Activated CD4-positive, alpha-beta T cell treated with anti-CD3 and anti-CD28 coated beads for 1 hour (primary cell): Measurements from ENCODE around the gene CELF5.

Experiments
- DNase-seq: peaks from one replicate; pipeline ENCODE4 v3.0.0-alpha.2; 2020

Gene CELF5

GRCh38 chr19:3224346-3225168 lies at the start of gene CELF5:
Gene CELF5 (plus strand): TSS chr19:3224661. CDS start chr19:3224740, 79 bp downstream.
- peak; percentile 39 for DNase-seq

- no peak for DNase-seq
These were observed 48.4 kb upstream of the CELF5 start for GRCh38 chr19:3175781-3176714.

- DNase-seq = peak; percentile 62
These were observed 47.6 kb upstream of the CELF5 start for GRCh38 chr19:3176715-3177501.

- peak; percentile 43 for DNase-seq
These were observed 46.0 kb upstream of the CELF5 start, which contains the start of gene S1PR4 for GRCh38 chr19:3178377-3178972. Gene S1PR4 (plus strand): TSS chr19:3178769. CDS start chr19:3178793, 24 bp downstream.

- no peak for DNase-seq
These were observed 45.3 kb upstream of the CELF5 start for GRCh38 chr19:3178973-3179738.

GRCh38 chr19:3179739-3180293 lies 44.6 kb upstream of the CELF5 start:
- no peak for DNase-seq

GRCh38 chr19:3183721-3184641 lies 40.5 kb upstream of the CELF5 start:
- no peak for DNase-seq

- DNase-seq = peak; percentile 57
These were observed 39.5 kb upstream of the CELF5 start for GRCh38 chr19:3184847-3185460.

GRCh38 chr19:3185461-3186159 lies 38.9 kb upstream of the CELF5 start, which contains the start of gene NCLN:
Gene NCLN (plus strand): TSS chr19:3185930. CDS start chr19:3186031, 101 bp downstream.
- DNase-seq = peak; percentile 91

- DNase-seq = no peak
These were observed 38.2 kb upstream of the CELF5 start for GRCh38 chr19:3186160-3186688.

GRCh38 chr19:3186891-3187661 lies 37.4 kb upstream of the CELF5 start:
- no peak for DNase-seq

GRCh38 chr19:3187662-3188511 lies 36.6 kb upstream of the CELF5 start:
- DNase-seq = no peak

GRCh38 chr19:3188627-3189596 lies 35.5 kb upstream of the CELF5 start:
- no peak for DNase-seq

GRCh38 chr19:3189702-3190469 lies 34.6 kb upstream of the CELF5 start:
- DNase-seq = no peak

GRCh38 chr19:3190470-3190770 lies 34.0 kb upstream of the CELF5 start:
- DNase-seq = no peak
